ENCODE data around the gene MYO1D. TPM values are rescaled to one million over a fixed set of nuclear protein-coding genes. Genes with fewer than 3 reads are reported as not detected.

The MYO1D gene
- total RNA-seq, 1 donor = 160 TPM

DNA sequence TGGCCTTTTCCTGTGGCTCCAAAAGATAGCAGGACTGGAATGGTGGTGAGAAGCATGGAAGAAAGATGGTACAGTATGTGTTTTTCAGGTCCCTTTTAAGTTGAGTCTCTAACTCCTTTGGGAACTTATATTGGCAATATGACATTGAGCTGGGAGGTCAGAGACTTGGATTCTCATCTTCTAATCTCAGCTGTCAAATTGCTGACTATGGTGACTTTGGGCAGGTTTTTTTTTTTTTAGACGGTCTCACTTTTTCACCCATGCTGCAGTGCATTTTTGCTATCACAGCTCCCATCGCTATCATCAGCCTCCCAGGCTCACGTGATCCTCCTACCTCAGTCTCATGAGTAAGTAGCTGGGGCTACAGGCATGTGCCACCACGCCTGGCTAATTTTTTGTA is 405.3 kb downstream of the MYO1D start:
- Histone ChIP-seq H3K4me2 (ENCODE audit: insufficient read depth, low read length) (no peak overlapping the region), H3K4me3 (ENCODE audit: insufficient read depth, low read length) (no peak overlapping the region), H3K27ac (ENCODE audit: low read depth, low read length) (no peak overlapping the region), H3K9me3 (ENCODE audit: low read depth, low read length) (no peaks in the 10 kb centered on the region), H3K4me1 (ENCODE audit: insufficient read depth, low read length) (no peaks in the 10 kb centered on the region), H3K36me3 (ENCODE audit: insufficient read depth, low read length) (peaks cover 80% of the 10 kb centered on the region), H3K27me3 (ENCODE audit: insufficient read depth, low read length) (no peaks in the 10 kb centered on the region), H3K79me2 (ENCODE audit: insufficient read depth, low read length) (peaks cover 31% of the 10 kb centered on the region), H2AFZ (ENCODE audit: low read length) (no peak overlapping the region), H4K20me1 (ENCODE audit: insufficient read depth, low read length) (peaks cover 7% of the 10 kb centered on the region)
- no peak for DNase-seq (ENCODE audit: insufficient read length, low spot score, missing footprints)
- TF ChIP-seq, protein P1, sequence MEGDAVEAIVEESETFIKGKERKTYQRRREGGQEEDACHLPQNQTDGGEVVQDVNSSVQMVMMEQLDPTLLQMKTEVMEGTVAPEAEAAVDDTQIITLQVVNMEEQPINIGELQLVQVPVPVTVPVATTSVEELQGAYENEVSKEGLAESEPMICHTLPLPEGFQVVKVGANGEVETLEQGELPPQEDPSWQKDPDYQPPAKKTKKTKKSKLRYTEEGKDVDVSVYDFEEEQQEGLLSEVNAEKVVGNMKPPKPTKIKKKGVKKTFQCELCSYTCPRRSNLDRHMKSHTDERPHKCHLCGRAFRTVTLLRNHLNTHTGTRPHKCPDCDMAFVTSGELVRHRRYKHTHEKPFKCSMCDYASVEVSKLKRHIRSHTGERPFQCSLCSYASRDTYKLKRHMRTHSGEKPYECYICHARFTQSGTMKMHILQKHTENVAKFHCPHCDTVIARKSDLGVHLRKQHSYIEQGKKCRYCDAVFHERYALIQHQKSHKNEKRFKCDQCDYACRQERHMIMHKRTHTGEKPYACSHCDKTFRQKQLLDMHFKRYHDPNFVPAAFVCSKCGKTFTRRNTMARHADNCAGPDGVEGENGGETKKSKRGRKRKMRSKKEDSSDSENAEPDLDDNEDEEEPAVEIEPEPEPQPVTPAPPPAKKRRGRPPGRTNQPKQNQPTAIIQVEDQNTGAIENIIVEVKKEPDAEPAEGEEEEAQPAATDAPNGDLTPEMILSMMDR (IDR thresholded peaks at IDR 0.05; ENCODE audit: extremely low read depth, low read depth, low read length) = no peak

DNA sequence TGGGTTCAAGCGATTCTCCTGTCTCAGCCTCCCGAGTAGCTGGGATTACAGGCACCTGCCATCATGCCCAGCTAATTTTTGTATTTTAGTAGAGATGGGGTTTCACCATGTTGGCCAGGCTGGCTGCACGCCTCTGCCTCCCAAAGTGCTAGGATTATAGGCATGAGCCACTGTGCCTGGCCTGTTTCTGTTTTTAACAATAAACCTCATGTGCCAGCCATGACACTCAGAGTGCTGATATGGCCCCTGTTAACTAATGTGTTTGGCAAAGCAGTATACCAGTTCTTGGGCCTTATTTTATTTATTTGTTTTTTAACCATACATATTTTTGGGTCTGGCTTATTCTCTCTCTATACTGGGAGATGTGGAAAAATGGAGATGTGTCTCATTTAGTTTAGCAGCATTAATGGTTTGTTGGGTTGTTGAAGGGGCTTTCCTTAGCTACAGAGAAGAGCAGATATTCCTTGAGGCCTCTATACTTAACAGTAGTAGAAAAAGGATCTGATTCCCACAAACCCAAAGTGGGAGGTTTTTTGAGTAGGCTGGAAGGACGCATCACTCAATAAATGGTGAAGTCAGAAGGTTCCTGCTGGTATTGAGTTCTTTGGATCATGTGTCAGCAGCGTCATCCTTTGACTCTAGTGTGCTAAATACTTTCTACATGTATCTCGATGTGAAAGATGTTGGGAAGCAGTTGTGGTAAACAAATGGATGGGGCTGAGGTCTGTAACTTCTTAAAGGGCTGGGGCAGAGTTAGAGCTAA is 406.3 kb downstream of the MYO1D start:
- H4K20me1 ChIP-seq (ENCODE audit: insufficient read depth, low read length) = peaks cover 7% of the 10 kb centered on the region
- peaks cover 83% of the 10 kb centered on the region for H3K36me3 ChIP-seq (ENCODE audit: insufficient read depth, low read length)
- no peak overlapping the region for H2AFZ ChIP-seq (ENCODE audit: low read length)
- H3K4me2 ChIP-seq (ENCODE audit: insufficient read depth, low read length) = no peak overlapping the region
- DNase-seq (ENCODE audit: insufficient read length, low spot score, missing footprints) = no peak
- no peaks in the 10 kb centered on the region for H3K27me3 ChIP-seq (ENCODE audit: insufficient read depth, low read length)
- peaks cover 39% of the 10 kb centered on the region for H3K79me2 ChIP-seq (ENCODE audit: insufficient read depth, low read length)
- no peaks in the 10 kb centered on the region for H3K9me3 ChIP-seq (ENCODE audit: low read depth, low read length)
- TF ChIP-seq, protein P1 (IDR thresholded peaks at IDR 0.05; ENCODE audit: extremely low read depth, low read depth, low read length) = no peak
- no peaks in the 10 kb centered on the region for H3K4me1 ChIP-seq (ENCODE audit: insufficient read depth, low read length)
- no peak overlapping the region for H3K4me3 ChIP-seq (ENCODE audit: insufficient read depth, low read length)
- H3K27ac ChIP-seq (ENCODE audit: low read depth, low read length) = no peak overlapping the region

DNA sequence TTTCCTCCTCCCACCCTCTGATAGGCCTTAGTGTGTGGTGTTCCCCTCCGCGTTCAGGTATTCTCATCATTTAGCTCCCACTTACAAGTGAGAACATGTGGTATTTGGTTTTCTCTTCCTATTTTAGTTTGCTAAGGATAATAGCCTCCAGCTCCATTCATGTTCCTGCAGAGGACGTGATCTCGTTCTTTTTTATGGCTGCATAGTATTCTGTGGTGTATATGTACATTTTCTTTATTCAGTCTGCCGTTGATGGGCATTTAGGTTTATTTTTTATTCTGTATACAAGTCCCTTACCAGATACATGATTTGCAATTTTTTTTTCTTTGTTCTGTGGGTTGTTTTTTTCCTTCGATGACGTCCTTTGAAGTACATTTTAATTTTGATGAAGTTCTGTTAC is 409.0 kb downstream of the MYO1D start:
- peaks cover 18% of the 10 kb centered on the region for H4K20me1 ChIP-seq (ENCODE audit: insufficient read depth, low read length)
- no peak overlapping the region for H3K4me3 ChIP-seq (ENCODE audit: insufficient read depth, low read length)
- peaks cover 57% of the 10 kb centered on the region for H3K79me2 ChIP-seq (ENCODE audit: insufficient read depth, low read length)
- H3K27me3 ChIP-seq (ENCODE audit: insufficient read depth, low read length) = no peaks in the 10 kb centered on the region
- H3K9me3 ChIP-seq (ENCODE audit: low read depth, low read length) = no peaks in the 10 kb centered on the region
- DNase-seq (ENCODE audit: insufficient read length, low spot score, missing footprints) = no peak
- H3K36me3 ChIP-seq (ENCODE audit: insufficient read depth, low read length) = peaks cover 85% of the 10 kb centered on the region
- no peak overlapping the region for H2AFZ ChIP-seq (ENCODE audit: low read length)
- H3K4me1 ChIP-seq (ENCODE audit: insufficient read depth, low read length) = no peaks in the 10 kb centered on the region
- H3K4me2 ChIP-seq (ENCODE audit: insufficient read depth, low read length) = no peak overlapping the region
- TF ChIP-seq, protein P1 (IDR thresholded peaks at IDR 0.05; ENCODE audit: extremely low read depth, low read depth, low read length) = no peak
- H3K27ac ChIP-seq (ENCODE audit: low read depth, low read length) = no peak overlapping the region

DNA sequence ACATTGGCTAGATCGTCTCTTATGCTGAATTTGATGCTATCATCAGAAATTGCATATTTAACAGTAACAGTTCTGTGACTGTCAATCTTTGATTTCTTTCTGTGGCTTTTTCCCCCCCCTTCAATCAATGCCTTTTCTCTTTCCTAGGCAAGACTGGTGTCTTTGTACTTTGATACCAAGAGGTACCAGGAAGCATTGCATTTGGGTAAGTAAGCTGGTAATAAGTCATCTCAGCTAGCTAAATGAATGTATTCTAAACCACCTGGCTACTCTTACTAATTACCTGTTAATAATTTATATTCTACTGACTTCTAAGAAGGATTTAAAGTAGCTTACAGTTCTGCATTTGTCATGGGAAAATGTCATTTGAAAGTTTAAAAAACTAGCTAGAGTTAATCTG is 412.6 kb downstream of the MYO1D start:
- TF ChIP-seq, protein P1 (IDR thresholded peaks at IDR 0.05; ENCODE audit: extremely low read depth, low read depth, low read length) = no peak
- H3K4me2 ChIP-seq (ENCODE audit: insufficient read depth, low read length) = no peak overlapping the region
- H4K20me1 ChIP-seq (ENCODE audit: insufficient read depth, low read length) = peaks cover 36% of the 10 kb centered on the region
- H3K9me3 ChIP-seq (ENCODE audit: low read depth, low read length) = no peaks in the 10 kb centered on the region
- H3K4me1 ChIP-seq (ENCODE audit: insufficient read depth, low read length) = no peaks in the 10 kb centered on the region
- no peak overlapping the region for H3K27ac ChIP-seq (ENCODE audit: low read depth, low read length)
- peaks cover 81% of the 10 kb centered on the region for H3K36me3 ChIP-seq (ENCODE audit: insufficient read depth, low read length)
- peaks cover 67% of the 10 kb centered on the region for H3K79me2 ChIP-seq (ENCODE audit: insufficient read depth, low read length)
- no peak for DNase-seq (ENCODE audit: insufficient read length, low spot score, missing footprints)
- H2AFZ ChIP-seq (ENCODE audit: low read length) = no peak overlapping the region
- H3K4me3 ChIP-seq (ENCODE audit: insufficient read depth, low read length) = no peak overlapping the region
- no peaks in the 10 kb centered on the region for H3K27me3 ChIP-seq (ENCODE audit: insufficient read depth, low read length)

Data from osteoblast (primary cell).